OCI-LY7 (cell line): ENCODE data around the gene AOPEP.

Source experiments
- EZH2phosphoT487 ChIP-seq: fragments of 200-600 bp; sonication (generic); IDR thresholded peaks from 2 replicates; pipeline ENCODE4 v1.6.1; 2018; ENCODE audit warnings: low read depth, borderline replicate concordance, mild to moderate bottlenecking, mixed run types, antibody characterized with exemption, low read length, moderate library complexity, mixed read lengths
- TF ChIP-seq, protein P1 (sequence below): fragments of 200-600 bp; sonication (generic); conservative IDR thresholded peaks from 2 replicates; pipeline ENCODE4 v1.5.1; 2014; ENCODE audit warnings: mild to moderate bottlenecking, antibody characterized with exemption, low read length, moderate library complexity, mixed read lengths

DNA sequence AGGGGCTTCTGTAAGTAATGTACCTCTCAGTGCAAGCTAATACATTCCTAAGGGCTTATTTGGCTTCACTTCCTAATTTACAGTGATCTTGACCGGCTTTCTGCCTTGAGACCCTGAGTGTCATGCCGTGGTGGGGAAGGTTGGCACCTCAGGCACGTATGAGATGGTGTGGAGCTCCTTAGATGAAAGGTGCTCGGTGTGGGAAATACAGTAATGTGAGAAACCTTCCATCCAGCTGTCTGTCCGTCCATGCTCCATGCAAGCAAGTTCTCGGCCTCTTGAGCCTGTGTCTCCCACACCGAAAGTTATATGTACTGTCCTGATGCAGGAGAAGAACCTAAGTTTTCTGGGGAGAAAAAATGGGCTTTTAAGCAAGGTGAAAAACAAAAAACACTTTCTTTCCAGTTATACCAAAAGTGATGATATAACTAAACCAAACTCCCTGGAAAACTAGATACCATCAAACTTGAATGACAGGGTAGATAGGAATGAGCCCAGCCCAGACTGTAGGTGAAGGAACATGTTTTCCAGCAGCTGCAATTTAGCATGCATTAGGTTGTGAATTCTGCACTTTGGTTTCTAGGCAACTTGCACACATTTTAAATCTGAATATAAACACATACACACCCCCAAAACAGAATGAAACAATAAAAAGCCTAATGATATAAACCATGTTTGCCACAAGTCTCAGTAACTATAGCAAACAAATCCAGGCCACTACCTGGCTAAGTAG is 311.5 kb downstream of the AOPEP start:
- TF ChIP-seq, protein P1, sequence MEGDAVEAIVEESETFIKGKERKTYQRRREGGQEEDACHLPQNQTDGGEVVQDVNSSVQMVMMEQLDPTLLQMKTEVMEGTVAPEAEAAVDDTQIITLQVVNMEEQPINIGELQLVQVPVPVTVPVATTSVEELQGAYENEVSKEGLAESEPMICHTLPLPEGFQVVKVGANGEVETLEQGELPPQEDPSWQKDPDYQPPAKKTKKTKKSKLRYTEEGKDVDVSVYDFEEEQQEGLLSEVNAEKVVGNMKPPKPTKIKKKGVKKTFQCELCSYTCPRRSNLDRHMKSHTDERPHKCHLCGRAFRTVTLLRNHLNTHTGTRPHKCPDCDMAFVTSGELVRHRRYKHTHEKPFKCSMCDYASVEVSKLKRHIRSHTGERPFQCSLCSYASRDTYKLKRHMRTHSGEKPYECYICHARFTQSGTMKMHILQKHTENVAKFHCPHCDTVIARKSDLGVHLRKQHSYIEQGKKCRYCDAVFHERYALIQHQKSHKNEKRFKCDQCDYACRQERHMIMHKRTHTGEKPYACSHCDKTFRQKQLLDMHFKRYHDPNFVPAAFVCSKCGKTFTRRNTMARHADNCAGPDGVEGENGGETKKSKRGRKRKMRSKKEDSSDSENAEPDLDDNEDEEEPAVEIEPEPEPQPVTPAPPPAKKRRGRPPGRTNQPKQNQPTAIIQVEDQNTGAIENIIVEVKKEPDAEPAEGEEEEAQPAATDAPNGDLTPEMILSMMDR, result no peak
- TF ChIP-seq EZH2phosphoT487, result no peak
